ENCODE measurements around the gene ZNF682.

GRCh38 chr19:19956434-19957075, 82.8 kb downstream of the ZNF682 start:
- TF ChIP-seq, protein P1, sequence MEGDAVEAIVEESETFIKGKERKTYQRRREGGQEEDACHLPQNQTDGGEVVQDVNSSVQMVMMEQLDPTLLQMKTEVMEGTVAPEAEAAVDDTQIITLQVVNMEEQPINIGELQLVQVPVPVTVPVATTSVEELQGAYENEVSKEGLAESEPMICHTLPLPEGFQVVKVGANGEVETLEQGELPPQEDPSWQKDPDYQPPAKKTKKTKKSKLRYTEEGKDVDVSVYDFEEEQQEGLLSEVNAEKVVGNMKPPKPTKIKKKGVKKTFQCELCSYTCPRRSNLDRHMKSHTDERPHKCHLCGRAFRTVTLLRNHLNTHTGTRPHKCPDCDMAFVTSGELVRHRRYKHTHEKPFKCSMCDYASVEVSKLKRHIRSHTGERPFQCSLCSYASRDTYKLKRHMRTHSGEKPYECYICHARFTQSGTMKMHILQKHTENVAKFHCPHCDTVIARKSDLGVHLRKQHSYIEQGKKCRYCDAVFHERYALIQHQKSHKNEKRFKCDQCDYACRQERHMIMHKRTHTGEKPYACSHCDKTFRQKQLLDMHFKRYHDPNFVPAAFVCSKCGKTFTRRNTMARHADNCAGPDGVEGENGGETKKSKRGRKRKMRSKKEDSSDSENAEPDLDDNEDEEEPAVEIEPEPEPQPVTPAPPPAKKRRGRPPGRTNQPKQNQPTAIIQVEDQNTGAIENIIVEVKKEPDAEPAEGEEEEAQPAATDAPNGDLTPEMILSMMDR (IDR thresholded peaks at IDR 0.05) = no peak
- no peak for TF ChIP-seq EP300 (IDR thresholded peaks at IDR 0.05)
- TF ChIP-seq POLR2A (IDR thresholded peaks at IDR 0.05) = no peak

All from suprapubic skin (tissue), 3 donors.